GM12873 (cell line): ENCODE measurements around the gene DHRS7B.

Experiments used
- CTCF ChIP-seq: IDR thresholded peaks from 2 replicates; pipeline ENCODE4 v1.5.1; 2012; ENCODE audit warnings: low read depth, mild to moderate bottlenecking, moderate library complexity, low read length, control low read depth; ENCODE audit not compliant: insufficient read depth; ENCODE audit errors: missing control alignments

Gene DHRS7B

GRCh38 chr17:21199311-21199710 is 72.5 kb downstream of the DHRS7B start:
- no peak for TF ChIP-seq CTCF

DNA sequence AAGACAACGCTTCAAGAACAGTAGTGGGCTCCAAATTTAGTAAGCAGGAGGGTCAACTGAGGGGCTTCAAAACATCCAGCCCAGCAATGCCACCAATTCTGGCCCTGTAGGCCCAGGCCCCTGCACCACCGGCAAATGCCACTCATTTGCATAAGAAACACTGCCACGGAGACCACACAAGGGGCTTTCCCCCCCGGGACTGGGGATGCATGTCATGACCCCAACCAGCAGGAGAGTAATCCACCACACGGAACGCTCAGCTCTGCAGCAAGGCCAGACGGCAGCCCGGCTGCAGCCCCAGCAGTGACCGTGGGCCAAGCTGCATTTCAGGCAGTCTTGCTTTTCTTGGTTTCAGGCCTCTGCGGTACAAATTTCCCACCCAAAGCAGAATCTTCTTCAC is 73.1 kb downstream of the DHRS7B start:
- TF ChIP-seq CTCF = no peak

GRCh38 chr17:21200590-21201297 is 74.0 kb downstream of the DHRS7B start:
- TF ChIP-seq CTCF = no peak

DNA sequence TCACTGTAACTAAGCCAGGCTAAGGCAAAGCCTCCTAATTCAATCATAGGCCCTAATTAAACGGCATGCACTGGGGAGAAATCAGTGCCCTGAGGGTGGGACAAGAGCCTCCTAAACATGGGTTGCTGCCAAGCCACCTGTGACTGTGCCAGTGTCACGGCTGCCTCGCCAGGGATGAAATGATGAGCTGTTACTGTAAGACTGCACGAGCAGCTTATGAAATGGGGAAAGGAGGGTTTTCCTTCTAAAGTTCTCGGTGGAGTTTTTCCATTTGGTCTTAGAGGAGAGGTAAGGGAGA is 74.5 kb downstream of the DHRS7B start:
- TF ChIP-seq CTCF = no peak

GRCh38 chr17:21201874-21202273 is 75.1 kb downstream of the DHRS7B start:
- TF ChIP-seq CTCF = no peak

GRCh38 chr17:21202512-21202911 is 75.7 kb downstream of the DHRS7B start:
- no peak for TF ChIP-seq CTCF

DNA sequence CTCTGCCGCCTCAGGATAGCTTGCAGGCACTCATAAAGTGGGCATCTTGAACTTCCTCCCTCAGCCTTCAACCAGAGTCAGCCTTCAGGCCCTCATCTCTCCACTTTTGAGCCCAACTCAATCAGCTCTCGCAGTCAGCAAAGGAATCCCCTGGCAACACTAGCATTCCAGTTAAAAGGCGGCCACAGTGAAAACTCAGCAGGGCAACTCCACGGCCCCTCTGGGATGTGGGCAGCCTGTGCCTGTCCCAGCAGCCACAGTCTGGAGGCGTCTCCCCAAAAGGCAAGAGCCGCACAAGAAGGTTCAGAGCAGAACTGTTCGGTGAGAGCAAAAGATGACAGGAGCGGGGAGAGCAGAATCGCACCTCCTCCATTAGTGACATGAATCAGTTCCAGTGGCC is 78.2 kb downstream of the DHRS7B start:
- no peak for TF ChIP-seq CTCF
